Measurements from ENCODE around the gene ZRANB3. TPM values are rescaled to one million over a fixed set of nuclear protein-coding genes. Genes with fewer than 3 reads are reported as not detected.
"Not testable (repeated sequence)": the region's sequence is repeated elsewhere in the genome, so short reads cannot be mapped to it uniquely, and the experiment has no call there.

Gene ZRANB3
- total RNA-seq = 10 to 100 TPM; 10.2 to 10.7 TPM

- ChIA-PET CTCF (no interaction called here), POLR2A (interaction anchor here (0.7 to 1.7 kb wide), 4 partner anchors 212 to 478 kb away, joined by 3 to 6 read pairs (median 4); no protein-coding TSS in a partner anchor)
Measured at GRCh38 chr2:135530313-135531230, at the start of gene ZRANB3. Gene ZRANB3, minus strand, starts transcription at chr2:135531218.

- CTCF ChIA-PET = interaction anchor here (0.7 kb wide), 1 partner anchor 74 kb away, joined by 3 read pairs; no protein-coding TSS in a partner anchor
- POLR2A ChIA-PET = no interaction called here
Measured at GRCh38 chr2:135573620-135574019, 42.6 kb upstream of the ZRANB3 start.

GRCh38 chr2:135570884-135571283 lies 39.9 kb upstream of the ZRANB3 start:
- ChIA-PET POLR2A (no interaction called here), CTCF (no interaction called here)

- ChIA-PET POLR2A (interaction anchor here (0.6 kb wide), 1 partner anchor 1491 kb away, joined by 3 read pairs; no protein-coding TSS in a partner anchor), CTCF (no interaction called here)
Measured at GRCh38 chr2:135563793-135564192, 32.8 kb upstream of the ZRANB3 start.

- POLR2A ChIA-PET = no interaction called here
- CTCF ChIA-PET = no interaction called here
Measured at GRCh38 chr2:135561925-135562324, 30.9 kb upstream of the ZRANB3 start.

GRCh38 chr2:135557530-135557929 lies 26.5 kb upstream of the ZRANB3 start:
- POLR2A ChIA-PET = no interaction called here
- CTCF ChIA-PET = no interaction called here

- CTCF ChIA-PET = interaction anchor here (0.7 kb wide), 1 partner anchor 92 kb away, joined by 4 read pairs; no protein-coding TSS in a partner anchor
- POLR2A ChIA-PET = no interaction called here
Measured at GRCh38 chr2:135555311-135555710, 24.3 kb upstream of the ZRANB3 start.

- ChIA-PET POLR2A (no interaction called here), CTCF (no interaction called here)
Measured at GRCh38 chr2:135552887-135553286, 21.9 kb upstream of the ZRANB3 start.

- ChIA-PET CTCF (no interaction called here), POLR2A (no interaction called here)
Measured at GRCh38 chr2:135551356-135551755, 20.3 kb upstream of the ZRANB3 start.

- CTCF ChIA-PET = interaction anchor here (0.7 kb wide), 1 partner anchor 29 kb away, joined by 3 read pairs; no protein-coding TSS in a partner anchor
- POLR2A ChIA-PET = no interaction called here
Measured at GRCh38 chr2:135547311-135547710, 16.3 kb upstream of the ZRANB3 start.

- CTCF ChIA-PET = no interaction called here
- POLR2A ChIA-PET = no interaction called here
Measured at GRCh38 chr2:135546436-135546835, 15.4 kb upstream of the ZRANB3 start.

GRCh38 chr2:135533545-135533944 lies 2.5 kb upstream of the ZRANB3 start:
- CTCF ChIA-PET, POLR2A ChIA-PET: not testable (repeated sequence)

GRCh38 chr2:135532581-135532980 lies 1.6 kb upstream of the ZRANB3 start:
- POLR2A ChIA-PET = interaction anchor here (1.7 kb wide), 1 partner anchor 210 kb away, joined by 4 read pairs; no protein-coding TSS in a partner anchor
- CTCF ChIA-PET = no interaction called here

GRCh38 chr2:135531231-135532197 lies 496 bp upstream of the ZRANB3 start, which contains the start of gene R3HDM1:
Gene R3HDM1, plus strand, starts transcription at chr2:135531484. Its CDS starts 73,362 bp downstream, at chr2:135604846.
- POLR2A ChIA-PET = interaction anchor here (1.0 to 1.7 kb wide), 2 partner anchors 211 to 479 kb away, joined by 4 to 6 read pairs; no protein-coding TSS in a partner anchor

GRCh38 chr2:135528006-135528405 lies 3.0 kb downstream of the ZRANB3 start:
- POLR2A ChIA-PET = no interaction called here
- CTCF ChIA-PET = interaction anchor here (0.6 kb wide), 1 partner anchor 152 kb away, joined by 3 read pairs; no protein-coding TSS in a partner anchor

More at GRCh38 chr2:135531231-135532197, 496 bp upstream of the ZRANB3 start, which contains the start of gene R3HDM1:
- CTCF ChIA-PET = no interaction called here

GRCh38 chr2:135525786-135526185 lies 5.2 kb downstream of the ZRANB3 start:
- POLR2A ChIA-PET = no interaction called here
- CTCF ChIA-PET = interaction anchor here (0.6 kb wide), 1 partner anchor 217 kb away, joined by 3 read pairs; no protein-coding TSS in a partner anchor

GRCh38 chr2:135512099-135512498 lies 18.9 kb downstream of the ZRANB3 start:
- ChIA-PET CTCF (no interaction called here), POLR2A (no interaction called here)

- CTCF ChIA-PET = interaction anchor here (0.6 kb wide), 1 partner anchor 275 kb away, joined by 4 read pairs; no protein-coding TSS in a partner anchor
- POLR2A ChIA-PET = no interaction called here
Measured at GRCh38 chr2:135510577-135510976, 20.4 kb downstream of the ZRANB3 start.

GRCh38 chr2:135504811-135505210 lies 26.2 kb downstream of the ZRANB3 start:
- CTCF ChIA-PET = no interaction called here
- POLR2A ChIA-PET = no interaction called here

GRCh38 chr2:135498588-135498987 lies 32.4 kb downstream of the ZRANB3 start:
- CTCF ChIA-PET = interaction anchor here (0.7 kb wide), 1 partner anchor 203 kb away, joined by 3 read pairs; no protein-coding TSS in a partner anchor
- POLR2A ChIA-PET = not testable (repeated sequence)
